Measurements from ENCODE around the gene ACVR2B.

Gene ACVR2B

DNA sequence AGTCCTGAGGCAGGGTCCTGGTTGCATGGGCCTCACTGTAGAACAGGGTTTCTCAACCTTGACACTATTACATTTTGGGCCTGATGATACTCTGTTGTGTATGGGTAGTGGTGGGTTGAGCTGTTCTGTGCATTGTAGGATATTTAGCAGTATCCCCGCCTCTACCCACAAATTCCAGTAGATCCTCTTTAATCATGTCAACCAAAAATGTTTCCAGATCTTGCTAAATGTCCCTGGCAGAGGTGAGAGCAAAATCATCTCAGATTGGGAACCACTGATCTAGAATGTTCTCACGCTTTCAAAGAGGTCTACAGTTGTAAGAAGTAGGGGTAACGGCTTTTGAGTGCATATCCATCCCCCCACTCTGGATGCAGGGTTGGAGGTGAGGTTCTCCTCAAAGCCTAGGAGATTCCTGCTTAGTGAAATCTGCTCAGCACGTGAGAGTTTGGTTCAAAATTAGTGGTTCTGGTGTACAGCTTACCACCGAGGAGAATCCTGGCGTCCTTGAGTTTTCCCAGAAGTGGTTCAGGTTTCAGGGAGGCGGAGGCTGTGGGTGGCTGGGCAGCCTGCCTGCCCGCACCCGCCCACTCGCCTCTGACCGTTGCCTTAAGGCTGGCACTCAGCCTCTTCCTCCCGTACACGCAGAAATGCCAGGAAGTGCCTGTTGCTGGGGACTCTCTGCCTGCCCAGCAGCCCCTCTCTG lies 5.3 kb downstream of the ACVR2B start:
- DNase-seq: no peak

DNA sequence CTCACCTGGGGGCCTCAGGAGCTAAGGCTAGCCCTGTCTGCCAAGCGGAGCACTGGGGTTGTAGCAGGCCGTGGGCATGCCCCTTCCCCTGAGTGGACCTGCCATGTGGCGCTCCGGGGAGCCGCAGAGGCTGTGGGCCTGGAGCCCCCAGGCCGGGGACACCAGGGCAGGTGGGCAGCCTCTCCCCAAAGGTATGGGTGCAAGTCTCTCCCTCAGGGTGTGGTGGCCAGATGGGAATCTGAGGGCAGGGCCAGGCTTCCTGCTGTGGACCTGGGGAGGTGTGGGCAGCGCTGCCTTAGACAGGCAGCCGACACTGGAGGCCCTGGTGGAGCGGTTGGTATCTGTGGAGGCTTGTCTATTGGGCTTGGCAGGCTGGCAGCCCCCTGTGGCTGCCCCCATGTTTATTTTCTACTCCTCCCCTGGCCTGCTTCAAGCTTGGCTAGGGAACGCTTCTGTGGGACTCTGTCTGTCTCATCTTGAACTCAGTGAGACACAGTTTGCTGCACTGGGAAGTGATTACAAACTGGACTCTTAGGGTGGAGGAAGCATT lies 5.9 kb downstream of the ACVR2B start:
- no peak for DNase-seq

DNA sequence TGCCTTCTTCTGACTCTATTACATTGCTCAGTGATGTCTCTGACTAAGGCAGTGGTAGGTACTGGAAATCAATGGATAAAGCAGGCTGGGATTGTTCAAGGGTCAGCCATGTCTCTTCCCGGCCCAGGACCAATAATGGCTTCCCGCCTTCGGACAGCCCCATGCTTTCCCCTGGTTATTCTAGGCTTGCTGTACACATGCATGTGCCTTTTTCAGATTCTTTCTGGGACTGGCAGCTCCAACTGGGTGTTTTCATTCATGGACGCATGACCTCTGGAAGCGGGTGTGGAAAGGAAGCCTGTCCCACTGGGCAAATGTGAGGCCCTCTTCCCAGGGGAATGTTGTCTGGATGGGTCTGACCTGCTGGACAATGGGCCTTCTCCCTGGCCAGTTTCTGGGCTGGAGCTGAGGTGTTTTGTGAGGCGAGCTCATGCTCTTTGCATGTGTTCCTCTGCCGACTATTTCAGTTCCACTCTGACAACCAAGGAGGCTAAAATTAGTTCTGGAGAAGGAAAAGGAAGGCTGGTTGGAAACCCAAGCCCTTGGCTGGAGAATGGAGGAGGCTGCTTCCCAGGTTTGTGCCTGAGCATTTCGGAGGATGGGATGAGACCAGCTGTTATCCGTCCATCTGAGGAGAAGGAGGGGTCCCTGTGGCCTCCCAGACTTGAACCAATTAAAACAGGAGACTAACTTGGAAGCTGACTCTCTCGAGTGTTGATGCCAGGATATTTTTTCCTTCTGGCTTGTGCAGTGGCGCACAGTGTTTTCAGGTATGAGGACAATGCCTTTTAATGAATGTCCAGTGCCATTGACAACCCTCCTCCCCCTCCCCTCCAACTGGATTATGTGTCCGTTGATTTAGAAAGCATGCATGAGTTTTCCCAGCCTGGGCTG lies 6.9 kb downstream of the ACVR2B start:
- no peak for DNase-seq

DNA sequence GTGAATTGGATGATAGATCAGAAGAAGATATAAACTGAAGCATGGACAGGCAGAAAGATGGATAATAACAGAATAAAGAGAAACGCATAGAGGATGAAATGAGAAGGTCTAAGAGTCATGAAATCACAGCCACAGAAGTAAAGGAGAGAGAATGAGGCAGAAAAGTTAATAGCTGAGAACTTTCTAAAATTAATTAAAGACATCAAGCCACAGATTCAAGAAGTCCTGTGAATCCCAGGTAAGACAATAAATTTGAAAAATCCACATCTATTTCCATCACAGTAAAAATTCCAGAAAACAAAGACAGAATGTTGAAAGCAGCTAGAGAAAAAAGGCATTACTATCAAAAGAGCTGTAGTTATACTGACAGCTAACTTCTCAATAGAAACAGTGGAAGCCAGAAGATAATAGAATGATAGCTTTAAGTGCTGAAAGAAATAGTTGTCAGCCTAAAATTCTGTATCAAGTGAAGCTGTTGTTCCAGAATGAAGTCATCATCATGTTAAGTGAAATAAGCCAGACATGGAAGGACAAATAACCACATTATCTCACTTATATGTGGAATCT lies 12.0 kb downstream of the ACVR2B start:
- no peak for DNase-seq

DNA sequence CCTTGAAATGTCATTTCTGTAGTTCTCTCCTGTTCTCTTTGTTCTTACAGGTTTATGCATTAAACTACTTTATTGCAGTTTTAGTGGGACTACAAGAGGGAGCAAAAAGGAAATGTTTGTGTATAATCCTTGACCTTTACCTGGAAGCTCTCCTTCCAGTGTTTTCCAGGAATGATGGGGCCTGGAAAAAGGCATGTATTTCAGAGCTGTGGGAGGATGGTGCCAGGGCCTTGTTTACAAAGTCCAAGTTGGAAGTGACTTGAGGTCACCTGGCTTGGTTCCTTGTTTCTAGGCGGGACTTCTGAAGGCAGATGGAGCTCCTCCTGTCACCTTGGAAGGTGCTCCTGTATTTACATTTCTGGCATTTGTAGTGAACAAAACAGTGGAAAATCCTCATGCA lies 15.1 kb downstream of the ACVR2B start:
- DNase-seq: no peak

DNA sequence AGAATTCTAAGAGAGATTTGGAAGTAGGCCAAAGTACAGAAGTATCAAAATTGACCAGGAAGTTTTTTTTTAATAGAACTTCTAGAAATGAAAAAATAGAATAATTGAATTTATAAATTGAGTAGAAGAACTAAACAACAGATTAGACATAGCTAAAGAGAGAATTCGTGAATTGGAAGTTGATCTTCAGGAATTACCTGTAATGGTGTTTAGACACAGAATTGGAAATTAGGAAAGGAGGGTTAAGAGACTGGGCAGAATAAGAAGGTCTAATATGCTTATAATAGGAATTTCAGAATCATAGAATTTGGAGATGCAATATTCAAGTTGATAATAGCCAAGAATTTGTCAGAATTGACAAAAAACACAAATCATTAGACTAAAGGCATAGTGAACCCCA lies 16.2 kb downstream of the ACVR2B start:
- DNase-seq: no peak

DNA sequence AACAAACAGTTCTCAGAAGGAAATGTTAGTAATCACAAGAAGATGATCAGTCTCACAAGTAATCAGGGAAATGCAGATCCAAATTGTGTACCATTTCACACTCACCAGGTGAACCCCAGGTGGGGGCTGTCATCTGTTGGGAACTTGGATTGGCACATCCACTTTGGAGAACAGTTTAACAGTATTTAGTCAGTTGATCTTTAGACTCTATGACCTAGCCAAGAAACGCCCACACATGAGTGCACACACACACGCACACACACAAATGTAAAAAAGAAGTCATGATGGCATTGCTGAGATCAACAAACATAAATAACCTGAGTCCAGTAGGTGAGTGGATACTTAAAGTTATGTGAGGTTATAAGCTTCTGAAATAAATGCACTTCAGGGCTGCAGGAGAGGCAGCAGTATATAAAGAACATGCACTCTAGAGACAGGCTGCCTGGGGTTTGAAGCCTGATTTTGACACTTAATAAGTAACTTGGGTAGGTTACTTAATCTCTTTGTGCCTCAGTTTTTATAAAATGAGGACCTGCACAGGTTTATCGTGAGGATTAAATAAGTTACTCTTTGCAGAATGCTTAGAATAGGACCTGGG lies 17.7 kb downstream of the ACVR2B start:
- no peak for DNase-seq

DNA sequence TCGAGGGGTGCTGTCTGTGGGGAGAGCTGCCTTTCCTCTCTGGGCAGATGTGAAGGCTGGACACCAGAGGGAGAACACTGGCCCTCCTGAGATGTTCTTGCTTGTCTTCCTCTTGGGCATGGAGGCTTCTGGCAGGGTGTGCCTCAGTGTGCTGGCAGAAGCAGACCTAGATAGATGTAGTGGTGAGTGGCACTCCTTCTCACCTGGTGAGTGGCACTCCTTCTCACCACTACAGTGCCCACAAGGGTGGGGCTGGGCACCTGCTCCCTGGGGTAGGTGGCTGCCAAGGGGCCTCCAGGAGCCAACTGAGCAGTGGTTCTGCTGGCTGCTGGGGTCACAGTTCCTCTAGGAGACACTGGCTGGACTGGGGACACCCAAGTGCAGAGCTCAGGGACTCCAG lies 18.7 kb downstream of the ACVR2B start:
- DNase-seq: no peak

DNA sequence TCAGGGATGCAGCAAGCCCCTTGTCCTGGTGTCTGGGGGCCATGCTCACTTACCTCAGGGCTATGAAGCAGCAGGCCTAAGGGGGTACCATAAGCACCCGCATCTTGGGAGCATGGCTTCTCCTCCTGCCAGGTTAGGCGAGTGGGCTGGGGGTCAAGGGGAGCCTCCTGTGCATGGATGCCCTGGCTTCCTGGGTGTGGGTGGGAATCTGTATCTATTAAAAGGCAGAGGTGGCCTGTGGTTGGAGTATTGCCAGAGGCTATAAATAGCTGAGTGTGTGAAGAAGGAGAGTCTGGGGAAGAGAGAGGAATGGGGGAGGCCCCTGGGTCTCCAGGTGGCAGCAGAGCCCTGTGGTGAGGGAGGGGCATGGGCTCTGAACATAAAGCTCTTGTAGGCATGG lies 19.5 kb downstream of the ACVR2B start:
- DNase-seq: no peak

DNA sequence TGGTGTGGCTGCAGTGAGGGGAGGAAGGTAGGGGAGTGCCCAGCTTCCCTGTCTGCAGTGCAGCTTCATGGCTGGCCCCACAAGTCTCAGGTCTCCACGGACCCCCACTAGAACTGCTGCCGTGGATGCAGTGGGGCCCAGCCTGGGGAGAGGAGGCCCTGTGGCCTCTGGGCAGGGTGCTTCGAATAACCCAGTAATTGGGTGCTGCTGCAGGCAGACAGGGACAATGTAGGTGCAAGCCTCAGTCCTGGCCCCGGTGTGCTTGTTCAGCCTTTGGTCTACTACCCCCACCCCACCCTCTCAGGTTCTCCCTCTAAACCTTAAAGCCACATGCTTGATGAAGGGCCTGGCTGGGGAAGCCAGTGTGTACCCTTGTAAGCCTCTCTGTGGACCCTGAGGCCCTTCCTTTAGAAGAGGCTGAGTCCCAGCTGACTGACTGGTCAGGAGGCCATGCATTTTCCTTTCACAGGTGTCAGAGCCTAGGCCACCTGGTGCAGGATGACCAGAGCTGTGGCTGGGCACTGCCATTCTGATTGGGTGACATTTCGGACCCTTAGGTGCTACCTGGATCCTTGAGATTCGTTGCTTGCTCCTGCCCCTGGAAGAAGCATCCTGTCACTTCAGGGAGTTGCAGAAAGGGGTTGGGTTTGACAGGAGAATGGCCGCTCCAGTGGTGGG lies 21.4 kb downstream of the ACVR2B start:
- DNase-seq: no peak

DNA sequence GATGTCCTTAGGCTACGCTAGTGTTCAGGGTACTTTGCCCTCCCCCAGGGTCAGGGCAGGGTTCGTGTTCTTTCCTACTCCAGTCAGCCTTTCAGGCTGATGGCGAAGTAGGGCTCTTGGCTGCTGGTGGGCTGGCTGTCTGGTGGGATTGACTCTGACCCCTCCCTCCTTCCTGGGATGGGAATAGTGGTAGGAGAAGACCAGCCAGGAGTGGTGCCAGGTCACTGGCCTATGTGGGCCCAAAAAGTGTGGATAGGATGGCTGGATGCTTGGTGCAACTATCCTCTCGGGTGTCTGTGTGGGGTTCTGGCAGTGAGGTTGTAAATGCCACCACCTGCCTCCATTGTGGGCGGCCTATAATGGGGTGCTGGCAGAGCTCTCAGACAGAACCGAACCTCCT lies 22.0 kb downstream of the ACVR2B start:
- no peak for DNase-seq

DNA sequence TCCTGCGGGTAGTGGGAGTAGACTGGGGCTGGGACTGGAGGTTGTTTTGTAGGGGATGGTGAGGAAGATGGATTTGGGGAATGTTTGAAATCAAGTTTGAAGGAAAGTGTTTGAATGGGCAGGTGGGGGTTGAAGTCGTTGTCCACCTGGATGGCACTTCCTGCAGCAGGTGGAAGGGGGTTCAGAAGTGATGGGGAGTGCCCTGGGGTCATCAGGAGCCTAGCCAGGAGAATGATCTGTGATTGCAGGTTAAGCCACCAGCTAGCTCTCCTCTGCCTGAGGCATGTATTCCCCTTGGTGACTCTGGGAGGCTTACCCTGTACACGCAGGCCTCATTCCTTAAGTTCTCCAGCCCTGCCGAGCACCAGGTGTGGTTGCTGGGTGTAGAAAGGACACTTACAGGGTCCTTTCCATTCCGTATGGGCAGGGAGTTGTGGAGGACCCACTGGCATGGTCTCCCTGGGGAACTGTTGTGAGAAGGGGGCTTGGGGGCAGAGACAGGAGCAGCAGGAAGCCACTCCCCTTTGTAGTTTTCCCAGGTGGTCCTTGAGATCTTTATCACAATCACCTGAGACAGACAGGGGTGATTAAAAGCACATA lies 22.6 kb downstream of the ACVR2B start:
- DNase-seq: no peak

DNA sequence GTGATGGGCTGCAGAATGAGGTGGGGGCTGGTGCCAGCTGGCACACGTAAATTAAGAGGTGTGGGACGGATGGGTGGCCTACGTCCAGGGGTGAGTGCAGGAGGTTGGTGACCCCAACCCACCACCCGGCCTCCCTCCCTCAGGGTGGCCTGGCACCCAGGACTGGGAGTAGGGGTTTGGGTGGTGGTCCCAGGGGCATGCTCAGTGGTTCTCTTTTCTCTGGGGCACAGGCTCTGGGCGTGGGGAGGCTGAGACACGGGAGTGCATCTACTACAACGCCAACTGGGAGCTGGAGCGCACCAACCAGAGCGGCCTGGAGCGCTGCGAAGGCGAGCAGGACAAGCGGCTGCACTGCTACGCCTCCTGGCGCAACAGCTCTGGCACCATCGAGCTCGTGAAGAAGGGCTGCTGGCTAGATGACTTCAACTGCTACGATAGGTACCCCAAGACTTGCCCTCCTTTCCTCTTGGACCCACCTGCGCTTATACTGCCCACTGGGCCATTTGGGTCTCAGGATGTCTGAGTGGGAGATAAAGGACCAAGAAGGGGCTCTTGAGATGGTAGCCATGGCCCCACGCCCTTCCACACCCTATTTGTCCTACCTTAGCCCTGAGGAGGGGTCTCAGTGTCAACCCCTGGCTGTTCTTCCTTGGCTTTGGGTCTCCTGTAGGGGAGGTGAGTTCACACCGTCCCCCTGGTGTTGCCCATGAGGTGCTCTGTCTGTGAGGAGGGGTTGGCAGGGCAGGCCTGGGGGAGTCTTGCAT lies 23.5 kb downstream of the ACVR2B start:
- no peak for DNase-seq

DNA sequence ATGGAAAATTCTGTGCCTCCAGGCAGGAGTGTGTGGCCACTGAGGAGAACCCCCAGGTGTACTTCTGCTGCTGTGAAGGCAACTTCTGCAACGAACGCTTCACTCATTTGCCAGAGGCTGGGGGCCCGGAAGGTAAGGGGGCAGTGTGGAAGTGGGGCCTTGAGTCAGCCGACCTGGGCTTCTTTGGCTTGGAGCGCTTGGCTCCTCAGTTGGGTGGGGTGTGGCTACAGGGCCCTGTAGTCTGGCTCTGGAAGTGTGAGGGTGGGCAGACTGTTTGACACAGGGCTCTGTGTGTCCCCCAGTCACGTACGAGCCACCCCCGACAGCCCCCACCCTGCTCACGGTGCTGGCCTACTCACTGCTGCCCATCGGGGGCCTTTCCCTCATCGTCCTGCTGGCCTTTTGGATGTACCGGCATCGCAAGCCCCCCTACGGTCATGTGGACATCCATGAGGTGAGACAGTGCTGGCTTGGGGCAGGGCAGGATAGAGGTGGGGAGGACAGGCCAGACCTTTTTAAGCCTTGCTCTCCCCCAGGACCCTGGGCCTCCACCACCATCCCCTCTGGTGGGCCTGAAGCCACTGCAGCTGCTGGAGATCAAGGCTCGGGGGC lies 24.3 kb downstream of the ACVR2B start:
- DNase-seq: no peak

DNA sequence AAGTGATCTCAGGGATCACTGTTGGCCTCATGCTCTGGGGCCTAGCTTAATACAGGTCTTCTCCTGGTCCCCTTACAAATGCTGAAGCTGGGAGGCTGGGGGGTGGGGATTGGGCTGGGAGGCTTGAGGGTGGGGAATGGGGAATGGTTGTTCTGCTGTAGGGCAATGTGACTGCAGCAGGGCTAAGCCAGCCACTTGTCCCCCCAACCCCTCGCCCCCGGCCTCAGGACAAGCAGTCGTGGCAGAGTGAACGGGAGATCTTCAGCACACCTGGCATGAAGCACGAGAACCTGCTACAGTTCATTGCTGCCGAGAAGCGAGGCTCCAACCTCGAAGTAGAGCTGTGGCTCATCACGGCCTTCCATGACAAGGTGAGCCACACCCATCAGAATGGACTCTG lies 25.2 kb downstream of the ACVR2B start:
- DNase-seq: no peak

DNA sequence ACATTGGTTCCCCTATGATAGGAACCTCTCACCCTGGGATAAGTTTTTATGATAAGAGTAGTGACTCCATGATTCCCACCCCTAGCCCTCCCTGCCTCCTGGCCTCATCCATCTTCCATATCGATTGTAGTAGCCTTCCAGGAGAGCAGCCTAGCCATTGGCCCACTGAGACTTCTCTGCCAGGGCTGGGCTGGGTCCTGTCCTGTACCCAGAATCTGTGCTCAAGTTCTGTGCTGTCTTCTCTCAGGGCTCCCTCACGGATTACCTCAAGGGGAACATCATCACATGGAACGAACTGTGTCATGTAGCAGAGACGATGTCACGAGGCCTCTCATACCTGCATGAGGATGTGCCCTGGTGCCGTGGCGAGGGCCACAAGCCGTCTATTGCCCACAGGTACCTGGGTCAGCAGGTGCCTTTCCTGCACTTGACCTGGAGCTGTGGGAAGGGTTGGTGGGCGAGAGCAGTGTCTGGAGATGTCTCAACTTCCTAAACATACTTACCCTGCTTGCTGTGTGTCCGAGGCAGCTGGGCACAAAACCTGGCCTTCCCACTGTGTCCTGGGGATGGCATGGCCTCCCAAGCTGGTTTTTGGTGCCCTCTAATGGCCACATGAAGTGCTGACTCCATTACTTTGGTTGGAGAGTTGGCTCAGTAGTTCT lies 25.9 kb downstream of the ACVR2B start:
- DNase-seq: no peak

DNA sequence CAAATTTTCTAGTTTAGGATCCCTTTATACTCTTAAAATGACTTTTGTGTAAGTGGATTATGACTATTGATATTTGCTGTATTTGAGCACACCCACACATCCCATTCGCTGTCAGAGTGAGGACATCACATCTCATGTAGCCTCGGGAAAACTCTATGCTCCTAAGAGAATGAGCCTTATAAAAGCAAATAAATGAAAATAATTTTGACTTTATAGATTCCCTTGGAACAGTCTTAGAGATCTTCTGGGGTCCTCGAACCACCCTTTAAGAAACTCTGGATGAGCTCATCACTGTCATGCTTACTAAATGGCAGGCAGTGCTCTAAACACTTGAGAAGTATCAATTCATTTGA lies 26.4 kb downstream of the ACVR2B start:
- DNase-seq: no peak

DNA sequence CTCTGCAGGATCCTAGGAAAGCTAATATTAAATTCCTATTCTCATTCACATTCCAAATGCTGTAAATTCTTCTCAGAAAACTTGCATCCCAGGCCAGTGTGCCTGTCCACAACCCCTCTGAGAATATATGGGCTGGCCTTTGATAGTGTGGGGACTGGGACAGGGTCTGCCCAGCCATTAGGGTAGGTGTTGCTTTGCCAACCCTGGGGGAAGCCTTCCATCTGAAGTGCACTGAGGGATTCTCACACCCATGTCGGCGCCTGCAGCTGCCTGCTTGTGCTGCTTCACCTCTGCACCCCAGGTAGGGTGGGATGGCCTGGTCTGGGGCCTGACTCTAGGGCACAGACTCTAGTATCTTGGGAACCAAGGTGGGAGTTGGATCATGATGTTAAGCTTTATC lies 27.2 kb downstream of the ACVR2B start:
- DNase-seq: no peak

DNA sequence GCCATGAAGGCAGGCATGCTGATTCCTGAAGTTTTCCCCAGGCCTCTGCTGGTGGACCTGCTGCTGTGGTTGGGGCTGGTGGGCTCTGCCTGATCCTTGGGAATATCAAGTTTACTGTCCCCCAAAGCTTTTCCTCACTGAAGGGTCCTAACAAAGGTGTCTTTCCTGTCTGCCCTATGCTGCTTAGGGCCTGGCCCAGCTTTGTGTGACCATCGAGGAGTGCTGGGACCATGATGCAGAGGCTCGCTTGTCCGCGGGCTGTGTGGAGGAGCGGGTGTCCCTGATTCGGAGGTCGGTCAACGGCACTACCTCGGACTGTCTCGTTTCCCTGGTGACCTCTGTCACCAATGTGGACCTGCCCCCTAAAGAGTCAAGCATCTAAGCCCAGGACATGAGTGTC lies 29.3 kb downstream of the ACVR2B start:
- DNase-seq: no peak

DNA sequence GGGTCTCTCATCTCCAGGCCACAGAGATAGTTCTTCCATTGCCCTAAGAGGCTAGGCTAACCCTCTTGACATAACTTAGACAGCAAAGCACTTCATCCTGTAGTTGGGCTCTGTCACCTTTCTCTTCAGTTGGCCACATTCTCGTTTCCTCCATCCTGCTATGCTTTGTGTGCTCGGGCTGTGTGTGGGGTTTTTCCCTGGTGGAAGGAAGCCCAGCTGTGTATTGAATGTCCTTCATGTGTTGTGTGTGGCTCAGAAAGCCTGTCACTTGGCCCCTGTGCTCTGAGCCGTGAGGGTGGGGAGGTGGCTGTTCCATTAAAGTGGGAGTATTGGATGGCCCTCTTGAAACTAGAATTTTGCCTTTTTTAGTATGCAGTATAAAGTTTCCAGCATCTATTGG lies 33.6 kb downstream of the ACVR2B start:
- no peak for DNase-seq

DNA sequence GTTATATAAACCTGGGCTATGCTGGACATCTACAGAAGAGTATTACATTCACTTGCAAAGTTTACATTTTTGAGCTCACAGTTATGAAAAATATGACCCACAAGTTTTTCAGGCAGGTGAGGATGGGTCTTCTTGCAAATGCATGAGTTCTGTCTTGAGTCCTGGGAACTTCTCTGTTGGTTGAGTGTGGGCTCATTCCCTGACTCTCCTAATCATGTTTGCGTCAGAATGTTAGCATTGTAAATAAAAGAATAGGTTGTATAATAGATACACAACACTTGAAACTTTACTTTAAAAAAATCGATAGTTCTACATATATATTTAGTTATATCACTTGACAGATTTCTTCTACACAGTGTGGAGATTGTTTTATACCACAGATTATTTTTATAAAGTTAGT lies 35.3 kb downstream of the ACVR2B start:
- no peak for DNase-seq
